ENCODE measurements around the gene SCN1A. TPM values are rescaled to one million over a fixed set of nuclear protein-coding genes. Genes with fewer than 3 reads are reported as not detected.

SCN1A gene
- total RNA-seq, 1 donor from 2014 or later = 0.26 TPM

DNA sequence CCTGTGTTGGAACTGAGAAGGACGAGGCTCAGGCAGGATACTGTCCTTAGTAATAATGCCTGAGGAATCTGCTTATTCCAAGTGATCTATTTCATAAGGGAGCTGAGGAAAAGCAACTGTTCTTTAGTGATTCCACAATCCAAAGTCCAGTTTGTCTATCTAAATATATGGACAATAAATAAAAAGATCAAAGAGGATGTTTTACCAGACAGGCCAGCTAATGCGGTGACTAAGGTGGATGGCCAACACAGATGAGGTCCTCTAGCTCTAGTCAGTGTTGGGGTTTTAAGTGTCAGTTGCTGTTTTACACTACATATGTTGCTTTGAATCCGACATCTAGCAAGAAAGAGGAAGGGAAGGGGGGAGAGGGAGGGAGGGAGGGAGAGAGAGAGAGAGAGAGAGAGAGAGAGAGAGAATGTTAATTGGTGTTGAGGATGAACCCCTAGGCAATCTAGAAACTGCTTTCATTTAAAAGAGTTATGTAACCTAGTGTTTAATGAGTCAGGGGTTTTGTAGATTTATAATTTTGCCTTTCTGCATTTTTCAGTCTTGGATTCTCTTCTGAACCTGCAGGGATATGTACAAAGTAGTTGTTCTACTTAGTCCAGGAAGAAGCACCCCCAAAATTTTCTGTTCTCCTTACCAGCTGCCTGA is 27.0 kb upstream of the SCN1A start:
- Mint-ChIP-seq H3K27ac (no peak overlapping the region), H3K4me3 (ENCODE audit: low read depth) (no peak overlapping the region), H3K27me3 (peaks cover 7% of the 10 kb centered on the region), H3K4me1 (ENCODE audit: low read depth) (peaks cover 6% of the 10 kb centered on the region), H3K9me3 (ENCODE audit: low read depth) (no peaks in the 10 kb centered on the region), H3K36me3 (ENCODE audit: insufficient read depth) (no peaks in the 10 kb centered on the region)
- TF ChIP-seq, protein P1, sequence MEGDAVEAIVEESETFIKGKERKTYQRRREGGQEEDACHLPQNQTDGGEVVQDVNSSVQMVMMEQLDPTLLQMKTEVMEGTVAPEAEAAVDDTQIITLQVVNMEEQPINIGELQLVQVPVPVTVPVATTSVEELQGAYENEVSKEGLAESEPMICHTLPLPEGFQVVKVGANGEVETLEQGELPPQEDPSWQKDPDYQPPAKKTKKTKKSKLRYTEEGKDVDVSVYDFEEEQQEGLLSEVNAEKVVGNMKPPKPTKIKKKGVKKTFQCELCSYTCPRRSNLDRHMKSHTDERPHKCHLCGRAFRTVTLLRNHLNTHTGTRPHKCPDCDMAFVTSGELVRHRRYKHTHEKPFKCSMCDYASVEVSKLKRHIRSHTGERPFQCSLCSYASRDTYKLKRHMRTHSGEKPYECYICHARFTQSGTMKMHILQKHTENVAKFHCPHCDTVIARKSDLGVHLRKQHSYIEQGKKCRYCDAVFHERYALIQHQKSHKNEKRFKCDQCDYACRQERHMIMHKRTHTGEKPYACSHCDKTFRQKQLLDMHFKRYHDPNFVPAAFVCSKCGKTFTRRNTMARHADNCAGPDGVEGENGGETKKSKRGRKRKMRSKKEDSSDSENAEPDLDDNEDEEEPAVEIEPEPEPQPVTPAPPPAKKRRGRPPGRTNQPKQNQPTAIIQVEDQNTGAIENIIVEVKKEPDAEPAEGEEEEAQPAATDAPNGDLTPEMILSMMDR (IDR thresholded peaks at IDR 0.05; ENCODE audit: unreplicated experiment) = no peak
- no peak for DNase-seq (ENCODE audit: low spot score, unreplicated experiment)

DNA sequence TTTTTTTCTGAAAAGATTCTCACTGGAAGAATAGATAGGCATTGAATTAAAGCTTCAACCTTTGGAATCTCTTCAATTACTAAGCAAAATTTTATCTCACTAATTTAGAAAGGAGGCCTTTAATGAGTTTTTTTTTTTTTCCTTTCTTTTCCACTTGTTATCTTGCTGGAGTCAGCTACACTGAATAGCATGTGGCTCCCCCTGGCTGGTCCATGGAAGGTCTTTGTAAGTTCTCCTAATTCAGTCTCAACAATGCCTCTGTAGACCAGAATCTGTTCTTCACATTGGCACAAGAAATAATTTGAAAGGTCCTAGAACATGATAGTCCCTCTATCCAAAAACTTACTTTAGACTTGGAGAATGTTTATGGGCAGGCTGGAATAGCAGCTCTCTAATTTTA is 24.2 kb upstream of the SCN1A start:
- Mint-ChIP-seq H3K27ac (no peak overlapping the region), H3K4me1 (ENCODE audit: low read depth) (peaks cover 4% of the 10 kb centered on the region), H3K4me3 (ENCODE audit: low read depth) (no peak overlapping the region), H3K9me3 (ENCODE audit: low read depth) (no peaks in the 10 kb centered on the region), H3K27me3 (peaks cover 13% of the 10 kb centered on the region), H3K36me3 (ENCODE audit: insufficient read depth) (no peaks in the 10 kb centered on the region)
- no peak for DNase-seq (ENCODE audit: low spot score, unreplicated experiment)
- TF ChIP-seq, protein P1 (IDR thresholded peaks at IDR 0.05; ENCODE audit: unreplicated experiment) = no peak

DNA sequence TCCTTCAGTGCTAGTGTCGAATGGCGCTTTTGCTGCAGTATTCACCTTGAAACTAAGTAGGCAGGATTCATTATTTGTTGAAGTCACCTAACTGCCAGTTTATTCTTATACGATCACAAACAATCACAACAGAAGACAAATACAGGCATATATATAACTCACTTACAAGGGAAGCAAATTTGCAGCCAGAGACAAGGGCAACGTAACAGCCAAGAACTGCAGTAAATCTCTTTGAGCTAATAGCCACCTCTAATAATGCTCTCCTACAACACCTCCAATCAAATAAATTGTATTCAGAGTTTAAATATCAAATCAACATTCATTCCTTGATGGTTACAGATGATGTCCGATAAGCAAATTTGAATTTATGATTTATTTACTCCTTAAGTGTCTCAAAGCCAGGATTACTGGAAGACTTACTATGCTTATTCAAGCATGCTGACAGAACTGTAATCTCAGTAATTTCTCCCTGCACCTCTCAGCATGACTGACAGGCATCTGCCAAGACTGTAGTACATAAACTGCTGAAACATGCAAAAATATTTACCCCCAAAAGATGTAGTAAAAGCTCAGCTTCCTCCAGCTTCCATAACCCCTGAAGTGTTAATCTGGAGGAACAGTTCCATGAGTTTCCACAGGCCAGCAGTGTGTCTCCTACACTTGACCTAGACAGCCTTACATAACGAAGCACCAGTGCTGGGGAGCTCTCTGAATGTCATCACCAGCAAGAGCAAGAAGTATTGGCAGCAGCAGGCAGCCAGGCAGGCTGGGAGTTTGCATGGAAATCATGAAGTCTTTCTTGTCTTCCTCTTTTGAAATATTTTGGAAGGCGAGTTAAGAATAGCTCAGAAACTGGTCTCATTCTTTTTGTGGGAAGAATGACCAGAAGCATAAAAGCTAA is 20.9 kb upstream of the SCN1A start:
- no peaks in the 10 kb centered on the region for H3K9me3 Mint-ChIP-seq (ENCODE audit: low read depth)
- DNase-seq (ENCODE audit: low spot score, unreplicated experiment) = no peak
- H3K4me1 Mint-ChIP-seq (ENCODE audit: low read depth) = no peaks in the 10 kb centered on the region
- no peak overlapping the region for H3K4me3 Mint-ChIP-seq (ENCODE audit: low read depth)
- TF ChIP-seq, protein P1 (IDR thresholded peaks at IDR 0.05; ENCODE audit: unreplicated experiment) = no peak
- H3K27ac Mint-ChIP-seq = no peak overlapping the region
- H3K36me3 Mint-ChIP-seq (ENCODE audit: insufficient read depth) = no peaks in the 10 kb centered on the region
- H3K27me3 Mint-ChIP-seq = peaks cover 6% of the 10 kb centered on the region

DNA sequence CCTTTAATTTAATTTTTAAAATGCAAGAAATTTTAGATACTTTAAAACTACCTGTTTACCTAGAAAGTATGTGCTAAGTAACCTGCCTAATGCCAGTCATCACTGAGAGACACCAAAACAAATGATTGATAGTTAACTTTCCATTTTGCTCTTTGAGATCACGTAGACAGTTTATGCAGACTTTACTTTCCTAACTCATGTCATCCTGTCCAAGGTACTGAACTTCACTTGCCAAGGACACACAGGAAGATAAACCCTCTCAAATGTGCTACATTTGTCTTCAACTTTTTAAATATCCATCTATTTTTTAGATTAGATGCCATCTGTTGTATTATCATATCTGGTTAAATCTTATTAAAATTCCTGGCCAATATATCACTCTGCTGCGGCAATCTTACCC is 20.1 kb upstream of the SCN1A start:
- no peaks in the 10 kb centered on the region for H3K9me3 Mint-ChIP-seq (ENCODE audit: low read depth)

DNA sequence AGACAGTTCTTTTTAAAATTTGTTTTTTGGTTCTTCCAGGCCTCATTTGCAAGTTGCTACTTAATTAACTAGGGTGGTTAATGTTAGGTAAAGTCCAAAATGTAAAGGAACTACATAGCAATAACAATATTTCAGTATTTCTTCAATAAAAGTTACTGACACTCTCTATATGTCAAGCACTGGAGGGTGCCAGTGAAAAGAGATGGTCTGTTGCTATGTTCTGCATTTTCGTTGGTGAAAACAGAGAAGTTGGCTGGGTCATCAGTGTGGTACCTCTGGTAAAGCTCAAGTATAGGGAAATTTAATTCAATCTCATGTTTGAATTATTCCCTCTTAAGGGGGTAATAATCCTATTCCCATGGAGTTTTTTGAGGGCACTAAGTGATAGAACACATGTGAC is 16.3 kb upstream of the SCN1A start:
- Mint-ChIP-seq H3K27ac (no peak overlapping the region), H3K27me3 (peaks cover 3% of the 10 kb centered on the region), H3K4me1 (ENCODE audit: low read depth) (peaks cover 1% of the 10 kb centered on the region), H3K36me3 (ENCODE audit: insufficient read depth) (no peaks in the 10 kb centered on the region), H3K9me3 (ENCODE audit: low read depth) (peaks cover 10% of the 10 kb centered on the region), H3K4me3 (ENCODE audit: low read depth) (no peak overlapping the region)
- TF ChIP-seq, protein P1 (IDR thresholded peaks at IDR 0.05; ENCODE audit: unreplicated experiment) = no peak
- no peak for DNase-seq (ENCODE audit: low spot score, unreplicated experiment)

More for the DNA sequence above, 20.1 kb upstream of the SCN1A start:
- H3K4me3 Mint-ChIP-seq (ENCODE audit: low read depth) = no peak overlapping the region
- no peaks in the 10 kb centered on the region for H3K36me3 Mint-ChIP-seq (ENCODE audit: insufficient read depth)
- no peak overlapping the region for H3K27ac Mint-ChIP-seq
- TF ChIP-seq, protein P1 (IDR thresholded peaks at IDR 0.05; ENCODE audit: unreplicated experiment) = no peak
- no peaks in the 10 kb centered on the region for H3K4me1 Mint-ChIP-seq (ENCODE audit: low read depth)
- peaks cover 6% of the 10 kb centered on the region for H3K27me3 Mint-ChIP-seq
- DNase-seq (ENCODE audit: low spot score, unreplicated experiment) = no peak
